H1 (cell line): ENCODE results near the gene BRSK2. TPM values are rescaled to one million over a fixed set of nuclear protein-coding genes. Genes with fewer than 3 reads are reported as not detected.

ENCODE experiments used
- ZNF274 ChIP-seq: IDR thresholded peaks from 2 replicates; pipeline ENCODE4 v1.7.0; 2012; ENCODE audit warnings: low read length, borderline replicate concordance; ENCODE audit errors: extremely low read depth
- polyA plus RNA-seq, 7 experiments: library from polyadenylated mRNA; depleted of rRNA in 3 of 7; stranded (reverse) in 5 of 7; unstranded in 2 of 7; fragments of >200 nt in 5 of 7; fragments of 200-250 nt in 2 of 7; gene quantifications; 1 replicate in 5 of 7; 2 replicates in 1 of 7; 4 replicates in 1 of 7; pipeline versions ENCODE4 v1.2.1 to v1.2.3, GENCODE V29; 2011 to 2013; ENCODE audit warnings: missing spikeins in 2 of 7, mixed read lengths in 2 of 7
- total RNA-seq: library from RNA; stranded (reverse); fragmentation: NEBNext Ultra II Directional; extraction: Animal tissue kit (Norgen Biotek cat#: 25700); gene quantifications from 2 replicates; pipeline ENCODE4 v1.2.1, GENCODE V29; 2021
- TF ChIP-seq, protein P1 (sequence below): fragments of 300-600 bp; sonication (generic); IDR thresholded peaks from 2 replicates; pipeline ENCODE4 v1.7.1; 2012; ENCODE audit warnings: low read length, moderate library complexity, mild to moderate bottlenecking, inconsistent platforms; ENCODE audit not compliant: insufficient replicate concordance

Gene BRSK2
- total and polyA plus RNA-seq, 2 of the 8 experiments (the other 6 are each of a cell fraction or from before 2014, with no cell fraction given), result 17.3 to 27.1 TPM

DNA sequence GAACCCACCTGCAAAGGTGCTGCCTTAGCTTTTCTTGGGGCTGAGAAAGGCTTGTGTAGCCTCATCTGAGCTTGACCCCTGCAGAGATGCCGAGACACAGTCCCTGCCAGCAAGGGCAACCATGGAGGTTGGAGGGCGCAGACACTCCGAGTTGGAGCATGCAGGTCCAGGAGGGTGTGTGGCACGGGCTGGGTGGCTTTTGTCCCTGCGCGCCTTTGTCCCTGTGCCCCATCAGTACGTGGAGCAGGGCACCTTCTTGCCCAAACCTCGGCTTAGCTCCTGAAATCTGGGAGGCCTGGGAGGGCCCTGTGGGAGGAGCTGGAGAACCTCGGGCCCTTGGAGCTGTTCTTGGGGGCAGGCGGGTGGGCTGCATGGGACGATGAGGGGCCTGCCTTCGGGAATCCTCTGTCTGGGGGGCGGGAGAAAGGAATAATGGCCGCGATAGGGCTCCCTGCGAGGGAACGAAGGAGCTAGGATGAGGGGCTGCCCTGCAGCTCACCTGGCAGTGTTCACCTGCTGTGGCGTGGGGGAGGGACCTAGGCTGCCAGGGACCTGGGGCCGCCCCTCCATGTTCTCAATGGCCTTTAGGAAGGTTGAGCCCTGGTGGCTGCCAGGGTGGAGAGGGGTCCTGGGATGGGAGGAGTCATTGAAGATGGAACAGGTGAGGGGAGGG is 3.4 kb downstream of the BRSK2 start (continued):
- TF ChIP-seq, protein P1, sequence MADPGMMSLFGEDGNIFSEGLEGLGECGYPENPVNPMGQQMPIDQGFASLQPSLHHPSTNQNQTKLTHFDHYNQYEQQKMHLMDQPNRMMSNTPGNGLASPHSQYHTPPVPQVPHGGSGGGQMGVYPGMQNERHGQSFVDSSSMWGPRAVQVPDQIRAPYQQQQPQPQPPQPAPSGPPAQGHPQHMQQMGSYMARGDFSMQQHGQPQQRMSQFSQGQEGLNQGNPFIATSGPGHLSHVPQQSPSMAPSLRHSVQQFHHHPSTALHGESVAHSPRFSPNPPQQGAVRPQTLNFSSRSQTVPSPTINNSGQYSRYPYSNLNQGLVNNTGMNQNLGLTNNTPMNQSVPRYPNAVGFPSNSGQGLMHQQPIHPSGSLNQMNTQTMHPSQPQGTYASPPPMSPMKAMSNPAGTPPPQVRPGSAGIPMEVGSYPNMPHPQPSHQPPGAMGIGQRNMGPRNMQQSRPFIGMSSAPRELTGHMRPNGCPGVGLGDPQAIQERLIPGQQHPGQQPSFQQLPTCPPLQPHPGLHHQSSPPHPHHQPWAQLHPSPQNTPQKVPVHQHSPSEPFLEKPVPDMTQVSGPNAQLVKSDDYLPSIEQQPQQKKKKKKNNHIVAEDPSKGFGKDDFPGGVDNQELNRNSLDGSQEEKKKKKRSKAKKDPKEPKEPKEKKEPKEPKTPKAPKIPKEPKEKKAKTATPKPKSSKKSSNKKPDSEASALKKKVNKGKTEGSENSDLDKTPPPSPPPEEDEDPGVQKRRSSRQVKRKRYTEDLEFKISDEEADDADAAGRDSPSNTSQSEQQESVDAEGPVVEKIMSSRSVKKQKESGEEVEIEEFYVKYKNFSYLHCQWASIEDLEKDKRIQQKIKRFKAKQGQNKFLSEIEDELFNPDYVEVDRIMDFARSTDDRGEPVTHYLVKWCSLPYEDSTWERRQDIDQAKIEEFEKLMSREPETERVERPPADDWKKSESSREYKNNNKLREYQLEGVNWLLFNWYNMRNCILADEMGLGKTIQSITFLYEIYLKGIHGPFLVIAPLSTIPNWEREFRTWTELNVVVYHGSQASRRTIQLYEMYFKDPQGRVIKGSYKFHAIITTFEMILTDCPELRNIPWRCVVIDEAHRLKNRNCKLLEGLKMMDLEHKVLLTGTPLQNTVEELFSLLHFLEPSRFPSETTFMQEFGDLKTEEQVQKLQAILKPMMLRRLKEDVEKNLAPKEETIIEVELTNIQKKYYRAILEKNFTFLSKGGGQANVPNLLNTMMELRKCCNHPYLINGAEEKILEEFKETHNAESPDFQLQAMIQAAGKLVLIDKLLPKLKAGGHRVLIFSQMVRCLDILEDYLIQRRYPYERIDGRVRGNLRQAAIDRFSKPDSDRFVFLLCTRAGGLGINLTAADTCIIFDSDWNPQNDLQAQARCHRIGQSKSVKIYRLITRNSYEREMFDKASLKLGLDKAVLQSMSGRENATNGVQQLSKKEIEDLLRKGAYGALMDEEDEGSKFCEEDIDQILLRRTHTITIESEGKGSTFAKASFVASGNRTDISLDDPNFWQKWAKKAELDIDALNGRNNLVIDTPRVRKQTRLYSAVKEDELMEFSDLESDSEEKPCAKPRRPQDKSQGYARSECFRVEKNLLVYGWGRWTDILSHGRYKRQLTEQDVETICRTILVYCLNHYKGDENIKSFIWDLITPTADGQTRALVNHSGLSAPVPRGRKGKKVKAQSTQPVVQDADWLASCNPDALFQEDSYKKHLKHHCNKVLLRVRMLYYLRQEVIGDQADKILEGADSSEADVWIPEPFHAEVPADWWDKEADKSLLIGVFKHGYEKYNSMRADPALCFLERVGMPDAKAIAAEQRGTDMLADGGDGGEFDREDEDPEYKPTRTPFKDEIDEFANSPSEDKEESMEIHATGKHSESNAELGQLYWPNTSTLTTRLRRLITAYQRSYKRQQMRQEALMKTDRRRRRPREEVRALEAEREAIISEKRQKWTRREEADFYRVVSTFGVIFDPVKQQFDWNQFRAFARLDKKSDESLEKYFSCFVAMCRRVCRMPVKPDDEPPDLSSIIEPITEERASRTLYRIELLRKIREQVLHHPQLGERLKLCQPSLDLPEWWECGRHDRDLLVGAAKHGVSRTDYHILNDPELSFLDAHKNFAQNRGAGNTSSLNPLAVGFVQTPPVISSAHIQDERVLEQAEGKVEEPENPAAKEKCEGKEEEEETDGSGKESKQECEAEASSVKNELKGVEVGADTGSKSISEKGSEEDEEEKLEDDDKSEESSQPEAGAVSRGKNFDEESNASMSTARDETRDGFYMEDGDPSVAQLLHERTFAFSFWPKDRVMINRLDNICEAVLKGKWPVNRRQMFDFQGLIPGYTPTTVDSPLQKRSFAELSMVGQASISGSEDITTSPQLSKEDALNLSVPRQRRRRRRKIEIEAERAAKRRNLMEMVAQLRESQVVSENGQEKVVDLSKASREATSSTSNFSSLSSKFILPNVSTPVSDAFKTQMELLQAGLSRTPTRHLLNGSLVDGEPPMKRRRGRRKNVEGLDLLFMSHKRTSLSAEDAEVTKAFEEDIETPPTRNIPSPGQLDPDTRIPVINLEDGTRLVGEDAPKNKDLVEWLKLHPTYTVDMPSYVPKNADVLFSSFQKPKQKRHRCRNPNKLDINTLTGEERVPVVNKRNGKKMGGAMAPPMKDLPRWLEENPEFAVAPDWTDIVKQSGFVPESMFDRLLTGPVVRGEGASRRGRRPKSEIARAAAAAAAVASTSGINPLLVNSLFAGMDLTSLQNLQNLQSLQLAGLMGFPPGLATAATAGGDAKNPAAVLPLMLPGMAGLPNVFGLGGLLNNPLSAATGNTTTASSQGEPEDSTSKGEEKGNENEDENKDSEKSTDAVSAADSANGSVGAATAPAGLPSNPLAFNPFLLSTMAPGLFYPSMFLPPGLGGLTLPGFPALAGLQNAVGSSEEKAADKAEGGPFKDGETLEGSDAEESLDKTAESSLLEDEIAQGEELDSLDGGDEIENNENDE, result no peak
- TF ChIP-seq ZNF274, result no peak
